Kidney tubule cell (primary cell): Measurements from ENCODE around the gene FAM219A.

ENCODE experiments used
- DNase-seq: peaks from one replicate; pipeline ENCODE4 v3.0.0-alpha.2; 2018; ENCODE audit warnings: low spot score

FAM219A gene

GRCh38 chr9:34400686-34401602, 57.4 kb downstream of the FAM219A start:
- DNase-seq, result no peak

- no peak for DNase-seq
These were observed 58.1 kb downstream of the FAM219A start for GRCh38 chr9:34400275-34400674.

- DNase-seq, result no peak
These were observed 58.6 kb downstream of the FAM219A start for GRCh38 chr9:34399729-34400128.

- no peak for DNase-seq
These were observed 59.5 kb downstream of the FAM219A start for GRCh38 chr9:34398875-34399274.

- DNase-seq, result no peak
These were observed 61.8 kb downstream of the FAM219A start for GRCh38 chr9:34396276-34397214.

- DNase-seq, result no peak
These were observed 65.9 kb downstream of the FAM219A start for GRCh38 chr9:34392511-34392910.

- DNase-seq, result no peak
These were observed 71.1 kb downstream of the FAM219A start for GRCh38 chr9:34387239-34387638.

GRCh38 chr9:34386656-34387055, 71.7 kb downstream of the FAM219A start:
- DNase-seq, result no peak

- DNase-seq, result no peak
These were observed 72.7 kb downstream of the FAM219A start for GRCh38 chr9:34385561-34386230.

GRCh38 chr9:34384368-34385165, 73.8 kb downstream of the FAM219A start:
- no peak for DNase-seq

GRCh38 chr9:34383904-34384303, 74.5 kb downstream of the FAM219A start:
- DNase-seq, result no peak

- no peak for DNase-seq
These were observed 75.5 kb downstream of the FAM219A start for GRCh38 chr9:34382879-34383278.

GRCh38 chr9:34382054-34382453, 76.3 kb downstream of the FAM219A start:
- DNase-seq, result no peak

- DNase-seq, result no peak
These were observed 77.0 kb downstream of the FAM219A start for GRCh38 chr9:34381323-34381722.

GRCh38 chr9:34380511-34381315, 77.7 kb downstream of the FAM219A start:
- peak; percentile 69 for DNase-seq

GRCh38 chr9:34380034-34380510, 78.3 kb downstream of the FAM219A start:
- DNase-seq, result no peak

- peak; percentile 83 for DNase-seq
These were observed 78.9 kb downstream of the FAM219A start for GRCh38 chr9:34379334-34380033.

- DNase-seq, result no peak
These were observed 79.9 kb downstream of the FAM219A start for GRCh38 chr9:34378376-34379060.

- DNase-seq, result no peak
These were observed 81.0 kb downstream of the FAM219A start for GRCh38 chr9:34377404-34377746.
